ENCODE data around the gene NEAT1. TPM values are rescaled to one million over a fixed set of nuclear protein-coding genes. Genes with fewer than 3 reads are reported as not detected.
"Not testable (repeated sequence)": the region's sequence is repeated elsewhere in the genome, so short reads cannot be mapped to it uniquely, and the experiment has no call there.

The NEAT1 gene
- total RNA-seq, 1 experiment from 2014 or later: 37.8 TPM

DNA sequence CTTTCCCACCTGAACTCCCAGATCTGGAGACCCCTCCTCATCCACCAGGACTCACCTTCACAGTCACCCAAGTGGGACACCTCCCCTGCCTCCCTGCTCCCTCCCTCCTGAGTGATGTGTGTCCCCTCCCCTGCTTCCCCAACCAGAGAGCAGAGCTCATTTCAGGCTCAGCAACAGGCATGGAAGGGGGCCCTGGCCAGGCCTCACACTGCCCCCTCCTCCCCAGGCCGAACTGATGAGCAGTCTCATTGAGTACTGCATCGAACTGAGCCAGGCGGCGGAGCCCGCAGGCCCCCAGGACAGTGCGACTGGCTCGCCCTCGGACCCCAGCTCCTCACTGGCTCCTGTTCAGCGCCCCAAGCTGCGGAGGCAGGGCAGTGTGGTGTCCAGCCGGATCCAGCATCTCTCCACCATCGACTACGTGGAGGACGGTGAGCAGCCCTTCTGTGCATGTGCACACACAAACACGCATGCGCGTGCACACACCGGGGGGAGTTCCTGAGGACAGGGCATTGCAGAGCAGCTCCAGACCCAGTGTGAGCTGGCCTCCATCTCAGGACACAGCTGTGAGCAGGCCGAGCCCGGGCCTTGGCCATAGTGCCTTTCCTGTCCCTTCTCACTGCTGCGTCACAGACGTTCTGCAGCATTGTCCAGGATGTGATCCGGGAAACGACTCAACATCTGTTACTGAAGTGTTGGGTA, 17.8 kb upstream of the NEAT1 start:
- no peak for DNase-seq (ENCODE audit: low read depth)

GRCh38 chr11:65410936-65411680, 11.5 kb upstream of the NEAT1 start:
- no peak for DNase-seq (ENCODE audit: low read depth)

GRCh38 chr11:65411681-65412070, 10.9 kb upstream of the NEAT1 start:
- no peak for DNase-seq (ENCODE audit: low read depth)

GRCh38 chr11:65412271-65413076, 10.1 kb upstream of the NEAT1 start:
- DNase-seq (ENCODE audit: low read depth): no peak

DNA sequence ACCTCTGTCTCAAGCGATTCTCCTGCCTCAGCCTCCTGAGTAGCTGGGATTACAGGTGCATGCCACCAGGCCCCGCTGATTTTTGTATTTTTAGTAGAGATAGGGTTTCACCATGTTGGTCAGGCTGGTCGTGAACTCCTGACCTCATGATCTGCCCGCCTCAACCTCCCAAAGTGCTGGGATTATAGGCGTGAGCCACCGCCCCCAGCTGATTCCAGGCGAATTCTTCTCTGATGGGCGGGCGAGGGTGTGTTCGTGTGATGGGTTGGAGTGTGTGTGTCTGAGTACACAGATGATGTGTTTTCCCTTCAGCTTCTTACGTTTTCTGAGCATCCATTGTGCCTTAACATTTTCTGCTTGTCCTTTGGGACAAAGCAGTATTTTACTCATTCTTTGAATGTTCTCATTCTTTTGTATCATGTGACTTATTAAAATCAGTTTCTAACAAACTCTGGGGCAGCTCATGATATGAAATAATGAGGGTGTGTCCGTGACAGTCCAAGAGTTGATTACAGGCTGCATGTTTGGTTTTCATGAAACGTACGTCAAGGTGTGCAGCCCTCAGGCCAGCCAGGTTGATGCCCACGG, 9.4 kb upstream of the NEAT1 start:
- DNase-seq (ENCODE audit: low read depth): not testable (repeated sequence)

DNA sequence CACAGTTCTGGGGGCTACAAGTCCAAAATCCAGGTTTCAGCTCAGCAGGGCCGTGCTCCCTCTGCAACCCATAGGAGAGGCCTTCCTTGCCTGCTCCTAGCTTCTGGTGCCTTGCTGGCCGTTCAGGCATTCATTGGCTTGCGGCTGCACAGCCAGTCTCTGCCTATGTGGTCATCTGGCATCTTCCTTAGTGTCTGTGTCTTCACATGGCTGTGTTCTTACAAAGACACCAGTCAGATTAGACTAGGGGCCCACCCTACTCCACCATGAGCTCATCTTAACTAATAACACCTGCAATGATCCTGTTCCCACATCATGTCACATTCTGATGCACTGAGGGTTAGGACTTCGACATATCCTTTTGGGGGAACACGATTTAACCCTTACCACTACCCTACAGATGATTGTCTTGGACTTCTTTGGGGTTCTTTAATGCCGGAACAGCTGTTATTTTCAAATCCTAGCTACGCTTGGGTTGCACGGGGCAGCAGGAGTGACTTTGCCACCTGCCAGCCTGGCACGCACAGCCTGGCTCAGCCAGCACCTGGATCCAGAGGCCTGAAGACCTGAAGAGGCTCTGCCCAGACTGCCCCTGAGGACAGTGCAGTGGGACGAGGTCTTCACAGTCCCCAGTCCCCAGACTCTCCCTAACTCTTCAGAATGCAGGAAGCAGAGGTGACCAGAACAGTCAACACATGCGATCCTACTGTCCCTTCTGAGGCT, 7.7 kb upstream of the NEAT1 start:
- no peak for DNase-seq (ENCODE audit: low read depth)

DNA sequence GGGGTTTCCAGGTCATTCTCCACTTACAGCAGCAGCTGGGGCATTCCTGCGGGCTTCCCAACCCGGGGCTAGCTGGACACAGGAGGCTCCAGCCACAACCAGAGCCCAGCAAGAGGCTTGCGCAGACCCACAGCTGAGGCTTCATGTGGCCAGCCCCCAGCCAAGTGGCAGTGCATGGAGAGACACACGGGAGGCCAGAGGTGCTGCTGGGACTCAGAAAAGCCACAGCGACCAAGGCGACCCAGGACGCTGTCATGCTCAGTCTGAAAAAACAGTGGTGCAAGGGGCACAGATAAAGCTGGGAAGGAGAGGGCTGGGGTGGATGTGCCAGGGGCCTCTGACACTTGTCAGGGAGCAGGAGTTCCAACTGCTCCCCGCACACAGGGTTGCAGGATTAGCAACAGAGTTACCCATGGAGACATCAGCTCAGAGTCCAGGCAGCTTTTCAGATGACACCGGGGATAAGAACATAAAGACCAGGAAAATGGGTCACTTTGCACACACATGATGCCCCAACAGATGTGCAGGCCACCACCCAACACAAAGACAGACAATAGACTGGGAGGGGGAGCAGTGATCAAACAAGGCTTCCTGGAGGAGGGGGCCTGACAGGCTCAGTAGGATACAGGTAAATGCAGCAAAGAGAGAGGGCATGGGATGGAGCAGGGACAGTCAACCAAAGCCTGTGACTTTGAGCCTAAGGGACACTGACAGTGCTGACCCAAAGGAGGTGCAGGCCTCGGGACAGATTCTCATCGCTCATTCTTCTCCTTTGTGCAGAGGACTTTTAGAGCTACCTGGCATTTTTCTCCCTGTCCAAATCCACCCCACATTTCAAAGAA, 6.9 kb upstream of the NEAT1 start:
- peak; percentile 16 for DNase-seq (ENCODE audit: low read depth)

DNA sequence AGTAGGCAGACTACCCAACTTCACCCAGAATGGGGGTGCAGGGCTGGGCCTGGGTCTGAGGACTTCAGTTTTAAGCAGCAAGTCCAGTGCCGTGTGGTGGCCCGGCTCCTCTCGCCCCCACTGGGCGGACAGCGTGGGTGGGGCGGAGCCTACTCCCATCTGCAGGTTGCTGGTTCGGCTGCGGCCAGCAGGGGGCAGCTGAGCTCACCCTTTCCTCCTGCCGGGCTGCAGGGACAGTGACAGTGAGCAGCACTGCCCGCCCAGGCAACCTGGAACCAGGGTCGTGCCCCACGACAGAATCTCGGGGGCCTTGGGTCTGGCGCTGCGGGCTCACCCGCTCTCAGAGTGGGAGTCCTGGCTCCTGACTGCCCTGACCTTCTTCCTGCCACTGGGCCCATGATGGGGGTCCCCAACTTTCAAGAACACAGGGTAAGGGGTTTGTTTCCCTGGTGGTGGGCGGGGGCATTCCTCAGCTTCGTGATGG, 6.2 kb upstream of the NEAT1 start:
- DNase-seq (ENCODE audit: low read depth): peak; percentile 71

DNA sequence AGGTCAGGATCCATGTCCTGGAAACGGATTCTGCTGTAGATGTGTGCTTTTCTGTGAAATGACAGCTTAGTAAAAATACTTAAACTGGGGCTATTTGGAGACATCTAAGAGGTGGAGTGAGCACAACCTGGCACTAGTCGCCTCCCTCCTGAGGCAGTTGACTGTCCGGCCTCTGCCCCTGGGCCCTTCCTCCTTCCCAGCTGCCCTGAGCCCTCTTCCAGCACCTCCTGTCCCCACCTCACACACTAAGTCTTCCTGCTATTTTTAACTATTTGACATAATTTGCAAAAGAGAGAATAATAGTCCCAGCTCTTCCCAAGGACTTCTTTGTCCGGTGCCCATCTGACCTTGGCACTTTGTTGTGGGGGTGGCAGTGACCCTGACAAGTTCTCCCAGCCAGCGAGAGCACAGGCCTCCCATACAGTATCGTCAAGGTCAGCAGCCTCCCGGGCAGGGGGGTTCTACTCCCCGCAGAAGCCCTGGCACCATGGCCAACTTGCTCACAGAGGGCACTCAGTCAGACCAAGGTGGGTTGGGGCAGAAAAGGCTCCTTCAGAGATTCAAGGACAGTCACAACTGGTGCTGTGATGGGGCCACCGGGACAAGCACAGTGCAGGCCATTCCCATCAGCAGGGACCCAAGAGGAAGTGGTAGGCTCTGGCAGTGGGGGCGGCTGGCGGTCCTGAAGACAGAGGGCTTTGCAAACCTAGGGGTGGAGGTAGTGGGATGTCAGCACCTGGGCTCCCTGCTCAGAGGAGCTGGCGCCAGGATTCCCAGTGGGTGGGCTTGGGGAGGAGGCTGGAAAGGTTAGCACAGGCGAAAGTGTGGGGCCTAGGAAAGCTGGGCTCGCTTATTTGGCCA, 5.5 kb upstream of the NEAT1 start:
- DNase-seq (ENCODE audit: low read depth): peak; percentile 38

DNA sequence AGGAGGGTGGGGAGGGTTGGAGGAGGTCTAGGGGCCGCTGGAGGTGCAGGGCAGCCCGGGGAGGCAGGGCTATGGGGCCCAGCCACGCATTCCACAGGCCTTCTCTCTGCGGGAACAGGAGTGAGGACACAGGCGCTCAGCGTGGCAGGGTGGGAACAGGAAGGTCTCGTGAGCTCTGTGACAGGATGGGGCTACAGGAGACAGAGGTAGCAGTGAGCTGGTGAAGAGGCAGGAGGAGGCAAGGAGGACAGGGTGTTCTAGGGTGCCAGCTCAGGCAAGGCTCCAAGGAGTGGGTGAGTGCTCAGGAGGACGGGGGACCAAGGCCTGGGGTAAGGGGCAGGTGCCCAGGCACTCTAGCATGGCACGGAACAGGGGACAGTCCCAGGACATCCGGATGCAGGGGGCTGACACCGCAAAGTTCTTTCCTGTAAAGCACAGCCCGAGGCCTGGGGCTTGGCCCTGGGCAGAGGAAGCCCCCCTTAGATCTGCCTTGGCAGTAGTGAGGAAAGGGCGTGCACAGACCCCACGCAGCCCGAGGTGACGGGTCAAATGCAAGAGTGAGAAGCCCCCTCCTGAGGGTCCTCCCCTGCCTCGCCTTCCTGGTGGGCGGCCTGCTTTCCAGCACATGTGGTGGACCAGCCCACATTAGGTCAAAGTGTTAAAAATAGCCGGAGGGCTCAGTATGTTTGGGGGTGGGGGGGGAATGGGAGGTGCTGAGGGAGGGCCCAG, 4.7 kb upstream of the NEAT1 start:
- peak; percentile 31 for DNase-seq (ENCODE audit: low read depth)

DNA sequence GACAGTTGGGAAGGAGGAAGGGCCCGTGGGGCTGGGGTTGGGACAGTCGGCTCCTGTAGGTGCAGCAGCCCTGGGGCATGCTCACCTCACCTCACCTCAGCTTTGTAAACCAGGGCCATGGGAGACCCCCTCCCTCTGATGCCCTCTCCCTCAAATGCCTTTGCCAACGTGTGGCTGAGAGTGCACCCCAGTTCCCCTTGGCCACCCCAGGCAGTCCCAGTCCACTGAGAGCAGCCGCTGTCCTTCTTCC, 4.2 kb upstream of the NEAT1 start:
- DNase-seq (ENCODE audit: low read depth): no peak

GRCh38 chr11:65418681-65419459, 3.7 kb upstream of the NEAT1 start:
- peak; percentile 98 for DNase-seq (ENCODE audit: low read depth)

GRCh38 chr11:65419460-65419771, 3.2 kb upstream of the NEAT1 start:
- no peak for DNase-seq (ENCODE audit: low read depth)

DNA sequence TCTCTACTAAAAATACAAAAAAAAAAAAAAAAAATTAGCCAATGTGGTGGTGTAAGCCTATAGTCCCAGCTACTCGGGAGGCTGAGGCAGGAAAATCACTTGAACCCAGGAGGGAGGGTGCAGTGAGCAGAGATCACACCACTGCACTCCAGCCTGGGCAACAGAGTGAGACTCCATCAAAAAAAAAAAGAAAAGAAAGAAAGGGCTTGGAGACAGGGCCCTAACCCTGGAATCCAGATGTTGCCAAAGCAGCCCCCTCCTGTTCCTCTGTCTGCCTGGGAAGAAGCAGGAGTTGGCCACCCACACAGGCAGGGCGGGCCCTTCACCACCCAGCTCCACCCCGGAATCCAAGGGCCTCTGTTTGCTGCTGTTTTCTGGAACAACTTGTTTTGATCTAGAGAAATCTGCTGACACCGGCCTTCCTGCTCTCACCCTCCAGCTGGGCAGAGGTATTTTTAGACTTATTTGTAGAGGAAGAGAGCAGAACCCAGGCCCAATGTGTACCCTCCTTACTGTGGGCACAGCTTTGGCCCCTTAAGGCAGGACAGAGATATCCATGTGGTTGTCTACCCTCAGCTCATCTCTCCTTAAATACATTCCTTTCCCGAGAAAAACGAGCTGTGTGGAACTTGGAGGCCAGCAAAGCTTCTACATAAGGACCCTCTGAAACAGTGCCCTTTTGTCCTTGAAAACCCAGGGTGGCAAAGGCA, 2.7 kb upstream of the NEAT1 start:
- DNase-seq (ENCODE audit: low read depth): peak; percentile 94

DNA sequence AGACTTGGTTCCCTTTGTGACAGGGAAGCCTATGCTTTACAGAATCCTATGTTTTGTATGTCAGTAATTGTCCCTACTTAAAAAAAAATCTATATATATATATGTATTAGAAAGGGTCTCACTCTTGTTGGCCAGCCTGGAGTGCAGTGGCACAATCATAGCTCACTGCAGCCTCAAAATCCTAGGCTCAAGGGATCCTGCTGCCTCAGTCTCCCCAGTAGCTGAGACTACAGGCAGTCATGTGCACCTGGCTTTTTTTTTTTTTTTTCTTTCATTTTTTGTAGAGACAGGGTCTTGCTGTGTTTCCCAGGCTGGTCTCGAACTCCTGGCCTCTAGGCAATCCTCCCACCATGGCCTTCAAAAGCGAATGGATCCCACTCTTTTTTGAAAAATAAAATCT, 2.1 kb upstream of the NEAT1 start:
- no peak for DNase-seq (ENCODE audit: low read depth)

DNA sequence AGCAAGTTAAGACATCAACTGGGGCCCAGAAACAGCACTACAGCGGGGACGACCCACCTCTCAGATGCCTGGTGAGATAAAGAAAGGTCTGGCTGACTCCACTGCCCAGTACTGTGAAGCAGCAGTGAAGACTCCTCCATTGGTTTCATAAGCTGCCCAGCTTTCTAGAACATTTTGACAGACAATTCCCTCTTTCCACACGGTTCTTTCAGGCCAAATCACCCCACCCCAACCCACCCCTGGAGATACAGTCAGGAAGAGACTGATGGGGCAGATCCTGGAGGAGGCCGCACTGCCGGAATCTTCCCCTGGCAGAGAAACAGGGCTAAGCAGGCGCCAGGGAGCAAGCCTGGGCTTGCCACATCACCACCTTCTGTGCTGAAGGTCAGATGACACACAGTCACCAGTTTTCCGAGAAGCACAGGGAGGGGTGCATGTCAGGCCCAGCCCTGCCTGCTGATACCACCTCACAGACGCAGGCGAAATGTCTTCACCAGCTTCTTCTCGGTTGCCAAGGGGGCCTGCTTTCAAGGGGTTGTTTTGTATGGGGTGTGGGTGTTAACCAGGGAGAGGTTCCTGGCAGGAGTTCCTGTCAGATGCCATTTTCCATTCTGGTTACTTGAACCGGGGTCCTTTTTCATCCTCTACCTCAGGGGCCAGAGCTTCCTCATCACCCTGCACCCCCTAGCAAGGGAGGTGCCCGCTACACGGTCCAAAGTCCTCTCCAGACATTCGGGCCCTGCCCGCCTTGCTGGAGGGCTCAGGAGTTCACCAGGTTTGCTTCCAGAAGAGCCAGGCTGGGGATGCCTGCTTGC, 1.4 kb upstream of the NEAT1 start:
- DNase-seq (ENCODE audit: low read depth): peak; percentile 99

Data from LHCN-M2 (cell line).